ENCODE results near the gene AIPL1.

Gene AIPL1

GRCh38 chr17:6460531-6461161, 25.7 kb upstream of the AIPL1 start:
- H3K4me3 ChIP-seq (ENCODE audit: low read length) = no peak overlapping the region
- TF ChIP-seq CTCF (conservative IDR thresholded peaks at IDR 0.05; ENCODE audit: low read length) = no peak

GRCh38 chr17:6458460-6458950, 23.6 kb upstream of the AIPL1 start:
- no peak for DNase-seq (ENCODE audit: low read depth)
- no peak overlapping the region for H3K4me3 ChIP-seq (ENCODE audit: low read length)
- TF ChIP-seq CTCF (conservative IDR thresholded peaks at IDR 0.05; ENCODE audit: low read length) = no peak

More at GRCh38 chr17:6460531-6461161, 25.7 kb upstream of the AIPL1 start:
- DNase-seq (ENCODE audit: low read depth) = no peak

GRCh38 chr17:6457688-6458459, 23.0 kb upstream of the AIPL1 start:
- no peak for DNase-seq (ENCODE audit: low read depth)
- no peak overlapping the region for H3K4me3 ChIP-seq (ENCODE audit: low read length)
- TF ChIP-seq CTCF (conservative IDR thresholded peaks at IDR 0.05; ENCODE audit: low read length) = no peak

- DNase-seq (ENCODE audit: low read depth) = peak; percentile 57
- no peak overlapping the region for H3K4me3 ChIP-seq (ENCODE audit: low read length)
- TF ChIP-seq CTCF (conservative IDR thresholded peaks at IDR 0.05; ENCODE audit: low read length) = no peak
Measured at GRCh38 chr17:6456914-6457687, 22.2 kb upstream of the AIPL1 start.

GRCh38 chr17:6456321-6456720, 21.4 kb upstream of the AIPL1 start:
- no peak overlapping the region for H3K4me3 ChIP-seq (ENCODE audit: low read length)
- DNase-seq (ENCODE audit: low read depth) = no peak
- no peak for TF ChIP-seq CTCF (conservative IDR thresholded peaks at IDR 0.05; ENCODE audit: low read length)

GRCh38 chr17:6455321-6455705, 20.4 kb upstream of the AIPL1 start:
- H3K4me3 ChIP-seq (ENCODE audit: low read length) = no peak overlapping the region
- no peak for DNase-seq (ENCODE audit: low read depth)
- no peak for TF ChIP-seq CTCF (conservative IDR thresholded peaks at IDR 0.05; ENCODE audit: low read length)

All from AG10803 (cell line).